ENCODE results near the gene LPAR1. TPM values are rescaled to one million over a fixed set of nuclear protein-coding genes. Genes with fewer than 3 reads are reported as not detected.

LPAR1 gene
- total and polyA plus RNA-seq, 9 of the 15 experiments (the other 6 are each of a cell fraction or from before 2014, with no cell fraction given): 0.13 TPM; not detected in 8

- no peak for FAIRE-seq
- Histone ChIP-seq H3K9ac (ENCODE audit: insufficient read depth in 1 of 2, low read depth in 2 of 2, low read length in 2 of 2) (no peak overlapping the region), H3K27ac (ENCODE audit: extremely low read depth, low read depth, low read length) (no peak overlapping the region), H3K27me3 (ENCODE audit: control insufficient read depth in 2 of 2, insufficient read depth in 2 of 2, low read length in 2 of 2) (no peaks in the 10 kb centered on the region), H3K79me2 (ENCODE audit: control insufficient read depth, insufficient read depth, low read length) (no peaks in the 10 kb centered on the region), H3K9me3 (replicated peaks; ENCODE audit: control insufficient read depth, insufficient read depth, low read depth, low read length) (no peaks in the 10 kb centered on the region; the same call in 1 of the 2 replicates), H2AFZ (ENCODE audit: low read depth, low read length) (no peak overlapping the region), H3K4me1 (replicated peaks in 1 of 2; ENCODE audit: control insufficient read depth in 2 of 2, insufficient read depth in 2 of 2, low read length in 2 of 2) (no peaks in the 10 kb centered on the region), H4K20me1 (replicated peaks; ENCODE audit: control insufficient read depth, insufficient read depth, low read length) (no peaks in the 10 kb centered on the region), H3K4me3 (no peak overlapping the region), H3K36me3 (ENCODE audit: control insufficient read depth, insufficient read depth, low read length) (no peaks in the 10 kb centered on the region), H3K9me1 (ENCODE audit: control insufficient read depth, insufficient read depth, low read length) (no peaks in the 10 kb centered on the region), H3K4me2 (ENCODE audit: insufficient read depth, low read length) (no peak overlapping the region)
- BruUV-seq (replicated peaks): no TSS peak
- in situ Hi-C loops (cut with MboI): no loop called here
- POLR2A ChIA-PET: interaction anchor here (0.9 kb wide), 1 partner anchor 310 kb away, joined by 3 read pairs; no protein-coding TSS in a partner anchor
- intact Hi-C loops (cut with micrococcal nuclease): no loop called here
- CTCF ChIA-PET (ENCODE audit: low intra/inter-chr PET ratio): no interaction called here
- 0% methylated on average over 2 of the region's 2 CpGs for WGBS (ENCODE audit: insufficient coverage, low coverage, missing lambda C conversion rate)
- DNase-seq (ENCODE audit: extremely low read depth in 1 of 4, low spot score in 3 of 4): no peak
- ATAC-seq: no peak
- TF ChIP-seq ZBTB5 (IDR thresholded peaks at IDR 0.05): no peak
- no peak for TF ChIP-seq MAFG (tag; conservative IDR thresholded peaks at IDR 0.05)
- TF ChIP-seq PATZ1 (CRISPR knock-in tag; IDR thresholded peaks at IDR 0.05; ENCODE audit: borderline replicate concordance): no peak
- no peak for TF ChIP-seq PHF21A (IDR thresholded peaks at IDR 0.05; ENCODE audit: borderline replicate concordance, low read depth)
- TF ChIP-seq STAG1 (CRISPR knock-in tag; IDR thresholded peaks at IDR 0.05; ENCODE audit: borderline replicate concordance): no peak
- no peak for TF ChIP-seq TAF15 (IDR thresholded peaks at IDR 0.05; ENCODE audit: low read depth, low read length)
- TF ChIP-seq CC2D1A (IDR thresholded peaks at IDR 0.05): no peak
- TF ChIP-seq ATF6 (CRISPR knock-in tag; IDR thresholded peaks at IDR 0.05): no peak
- TF ChIP-seq SMARCA5 (IDR thresholded peaks at IDR 0.05): no peak
- no peak for TF ChIP-seq ETV5 (CRISPR knock-in tag; IDR thresholded peaks at IDR 0.05; ENCODE audit: low read depth)
- TF ChIP-seq OTX1 (CRISPR knock-in tag; IDR thresholded peaks at IDR 0.05): no peak
- TF ChIP-seq SIN3A (IDR thresholded peaks at IDR 0.05; ENCODE audit: borderline replicate concordance in 2 of 2, control insufficient read depth in 1 of 2, low read depth in 2 of 2, low read length in 2 of 2): no peak
- no peak for TF ChIP-seq ZNF274 (IDR thresholded peaks at IDR 0.05; ENCODE audit: borderline replicate concordance, low read depth, low read length)
- TF ChIP-seq ZNF639 (CRISPR knock-in tag; conservative IDR thresholded peaks at IDR 0.05 in 1 of 2, IDR thresholded peaks at IDR 0.05 in 1 of 2): no peak
- TF ChIP-seq ZNF507 (tag; conservative IDR thresholded peaks at IDR 0.05): no peak
- no peak for TF ChIP-seq POLR2AphosphoS5 (IDR thresholded peaks at IDR 0.05; ENCODE audit: control insufficient read depth, insufficient read depth, low read depth, low read length)
Measured at GRCh38 chr9:111000202-111000601, 38.1 kb downstream of the LPAR1 start.

Measured in K562 (cell line).